H1 (cell line): ENCODE data around the gene ERAS. TPM values are rescaled to one million over a fixed set of nuclear protein-coding genes. Genes with fewer than 3 reads are reported as not detected.

Source experiments
- CTCF ChIA-PET: fragments of 300-600 bp; sonication (Branson Sonifier 250); formaldehyde crosslinking; loops from one replicate; lab custom pipeline; 2021; ENCODE audit not compliant: partially characterized antibody; lab: Charles Lee
- POLR2A ChIA-PET: fragments of 300-600 bp; sonication (Branson Sonifier 250); formaldehyde crosslinking; loops from one replicate; lab custom pipeline; 2021; ENCODE audit warnings: inconsistent platforms; ENCODE audit not compliant: partially characterized antibody; lab: Charles Lee
- DNase-seq, 2 experiments: peaks; one replicate each; pipeline versions ENCODE4 v3.0.0 to v3.0.0-alpha.2; 2010 to 2022; ENCODE audit warnings: low spot score in 2 of 2, low read depth in 1 of 2, mixed read lengths in 1 of 2
- FAIRE-seq: peaks from 2 replicates; lab custom pipeline; 2011; peaks lifted over from hg19 to GRCh38; lab: Jason Lieb, UNC
- H2AFZ ChIP-seq: 2 replicates; pipeline ENCODE4 v1.8.1; 2012; ENCODE audit warnings: low read length, inconsistent platforms
- H2AK5ac ChIP-seq: 2 replicates; pipeline ENCODE4 v1.6.1; 2013; ENCODE audit warnings: low read depth, low read length
- H2BK120ac ChIP-seq: replicated peaks from 2 replicates; pipeline ENCODE3; 2013; ENCODE audit warnings: low read depth, low read length, inconsistent platforms
- H2BK12ac ChIP-seq: 2 replicates; pipeline ENCODE4 v1.6.1; 2013; ENCODE audit warnings: low read depth, low read length
- H2BK15ac ChIP-seq: 2 replicates; pipeline ENCODE4 v1.6.1; 2013; ENCODE audit warnings: low read length
- H2BK20ac ChIP-seq: 2 replicates; pipeline ENCODE4 v1.6.1; 2013; ENCODE audit warnings: low read length
- H2BK5ac ChIP-seq: 2 replicates; pipeline ENCODE4 v1.6.1; 2013; ENCODE audit warnings: low read depth, low read length
- H3K14ac ChIP-seq: 2 replicates; pipeline ENCODE4 v1.6.1; 2013; ENCODE audit warnings: inconsistent platforms; ENCODE audit not compliant: insufficient read length
- H3K18ac ChIP-seq: 2 replicates; pipeline ENCODE4 v1.6.1; 2013; ENCODE audit warnings: low read length; ENCODE audit errors: extremely low read depth
- H3K23ac ChIP-seq: 2 replicates; pipeline ENCODE4 v1.6.1; 2013; ENCODE audit warnings: inconsistent platforms; ENCODE audit not compliant: insufficient read length
- H3K23me2 ChIP-seq: 2 replicates; pipeline ENCODE4 v1.6.1; 2013; ENCODE audit warnings: low read depth, low read length
- H3K27ac ChIP-seq: 2 replicates; pipeline ENCODE4 v1.6.1; 2011; ENCODE audit warnings: low read depth, low read length, inconsistent platforms
- H3K27me3 ChIP-seq, 4 experiments: replicated peaks in 1 of 4; 1 replicate in 1 of 4; 2 replicates in 3 of 4; pipeline versions ENCODE4 v1.6.1 to v1.8.1; 2011 to 2013; ENCODE audit warnings: low read length in 3 of 4, mild to moderate bottlenecking in 3 of 4, inconsistent platforms in 2 of 4, mixed read lengths in 2 of 4, moderate library complexity in 1 of 4; ENCODE audit not compliant: control insufficient read depth in 3 of 4, insufficient read depth in 3 of 4; ENCODE audit errors: extremely low read depth in 1 of 4
- H3K36me3 ChIP-seq, 4 experiments: 2 replicates each; pipeline versions ENCODE4 v1.6.1 to v1.8.1; 2011 to 2013; ENCODE audit warnings: mild to moderate bottlenecking in 4 of 4, low read length in 3 of 4, moderate library complexity in 2 of 4, control low read depth in 1 of 4, inconsistent platforms in 1 of 4; ENCODE audit not compliant: insufficient read depth in 4 of 4, control insufficient read depth in 2 of 4
- H3K4ac ChIP-seq: replicated peaks from 2 replicates; pipeline ENCODE3; 2013; ENCODE audit warnings: low read length, low read depth, mixed read lengths, inconsistent platforms; ENCODE audit not compliant: insufficient read length
- H3K4me1 ChIP-seq, 4 experiments: replicated peaks in 1 of 4; 1 replicate in 1 of 4; 2 replicates in 3 of 4; pipeline versions ENCODE4 v1.6.1 to v1.8.1; 2011 to 2013; ENCODE audit warnings: low read length in 3 of 4, inconsistent platforms in 2 of 4, mixed read lengths in 1 of 4; ENCODE audit not compliant: insufficient read depth in 4 of 4, control insufficient read depth in 3 of 4
- H3K4me2 ChIP-seq, 2 experiments: 2 replicates each; pipeline versions ENCODE4 v1.6.1 to v1.8.1; 2011 to 2013; ENCODE audit warnings: low read depth in 2 of 2, low read length in 2 of 2, control low read depth in 1 of 2, inconsistent platforms in 1 of 2, mild to moderate bottlenecking in 1 of 2; ENCODE audit not compliant: insufficient read depth in 1 of 2
- H3K4me3 ChIP-seq, 4 experiments: fragments of 200-600, 300-600 bp in 1 of 4; sonication (generic), shearing (Covaris generic), sonication (Bioruptor Twin) in 1 of 4; 2 replicates each; pipeline versions ENCODE4 v1.5.1 to v1.8.1; 2011 to 2016; ENCODE audit warnings: low read length in 4 of 4, low read depth in 3 of 4, control low read depth in 2 of 4, inconsistent platforms in 2 of 4, mild to moderate bottlenecking in 2 of 4, mixed read lengths in 1 of 4, moderate library complexity in 1 of 4; ENCODE audit not compliant: insufficient read depth in 2 of 4; ENCODE audit errors: extremely low read depth in 1 of 4
- H3K56ac ChIP-seq: replicated peaks from 2 replicates; pipeline ENCODE3; 2013; ENCODE audit warnings: low read depth, mild to moderate bottlenecking, mixed read lengths, low read length, inconsistent platforms; ENCODE audit not compliant: insufficient read length
- H3K79me1 ChIP-seq: 2 replicates; pipeline ENCODE4 v1.6.1; 2013; ENCODE audit warnings: low read depth, low read length, control low read depth
- H3K79me2 ChIP-seq, 2 experiments: 2 replicates each; pipeline versions ENCODE4 v1.6.1 to v1.8.1; 2012 to 2013; ENCODE audit warnings: low read length in 2 of 2, mild to moderate bottlenecking in 2 of 2, inconsistent platforms in 1 of 2; ENCODE audit not compliant: insufficient read depth in 2 of 2, control insufficient read depth in 1 of 2
- H3K9ac ChIP-seq, 4 experiments: replicated peaks in 1 of 4; 1 replicate in 1 of 4; 2 replicates in 3 of 4; pipeline versions ENCODE4 v1.6.1 to v1.8.1; 2011 to 2013; ENCODE audit warnings: low read depth in 3 of 4, low read length in 3 of 4, control low read depth in 2 of 4, mild to moderate bottlenecking in 2 of 4, moderate library complexity in 2 of 4, inconsistent platforms in 1 of 4; ENCODE audit errors: extremely low read depth in 1 of 4
- H3K9me3 ChIP-seq, 2 experiments: 2 replicates each; pipeline versions ENCODE4 v1.6.1 to v1.8.1; 2012 to 2013; ENCODE audit warnings: mild to moderate bottlenecking in 2 of 2, moderate library complexity in 2 of 2, control low read depth in 1 of 2, inconsistent platforms in 1 of 2, low read depth in 1 of 2, low read length in 1 of 2, mixed read lengths in 1 of 2; ENCODE audit not compliant: insufficient read depth in 2 of 2
- H4K20me1 ChIP-seq, 2 experiments: replicated peaks in 1 of 2; 2 replicates each; pipeline versions ENCODE3 to v1.8.1; 2011 to 2013; ENCODE audit warnings: inconsistent platforms in 2 of 2, low read length in 2 of 2, mild to moderate bottlenecking in 1 of 2; ENCODE audit not compliant: insufficient read depth in 2 of 2, control insufficient read depth in 1 of 2
- H4K5ac ChIP-seq: 2 replicates; pipeline ENCODE4 v1.6.1; 2013; ENCODE audit warnings: low read length, low read depth, mixed read lengths, inconsistent platforms; ENCODE audit not compliant: insufficient read length
- H4K8ac ChIP-seq: 2 replicates; pipeline ENCODE4 v1.8.0; 2013; ENCODE audit warnings: mild to moderate bottlenecking, moderate library complexity, low read length, inconsistent platforms; ENCODE audit not compliant: insufficient read depth; ENCODE audit errors: extremely low read depth
- H4K91ac ChIP-seq: replicated peaks from 2 replicates; pipeline ENCODE3; 2013; ENCODE audit warnings: low read length, mixed read lengths, inconsistent platforms; ENCODE audit not compliant: insufficient read length
- ASH2L ChIP-seq: fragments of 200-600, 300-600 bp; sonication (generic); IDR thresholded peaks from one replicate; pipeline ENCODE4 v1.7.1; 2017; ENCODE audit warnings: low read length
- BACH1 ChIP-seq: IDR thresholded peaks from 2 replicates; pipeline ENCODE4 v1.6.1; 2012; ENCODE audit warnings: low read length, improper control_type of control experiment
- CBX8 ChIP-seq: fragments of 300-800, 300-1000 bp; sonication (generic); IDR thresholded peaks from 2 replicates; pipeline ENCODE4 v1.7.1; 2016; ENCODE audit warnings: low read depth, low read length, borderline replicate concordance
- CREB1 ChIP-seq: IDR thresholded peaks from 2 replicates; pipeline ENCODE4 v1.6.1; 2012; ENCODE audit warnings: inconsistent platforms
- EGR1 ChIP-seq: IDR thresholded peaks from 2 replicates; pipeline ENCODE4 v1.6.1; 2011; ENCODE audit warnings: low read depth, low read length, borderline replicate concordance
- RXRA ChIP-seq: IDR thresholded peaks from 2 replicates; pipeline ENCODE4 v1.6.1; 2011; ENCODE audit warnings: low read depth, mild to moderate bottlenecking, low read length, moderate library complexity; ENCODE audit not compliant: insufficient read depth
- SIN3A ChIP-seq, 2 experiments: IDR thresholded peaks in 1 of 2; conservative IDR thresholded peaks in 1 of 2; 2 replicates each; pipeline ENCODE4 v1.6.1; 2011 to 2012; ENCODE audit warnings: low read length in 2 of 2, improper control_type of control experiment in 1 of 2, low read depth in 1 of 2, mild to moderate bottlenecking in 1 of 2
- SP1 ChIP-seq: IDR thresholded peaks from 2 replicates; pipeline ENCODE4 v1.6.1; 2011; ENCODE audit warnings: low read depth, low read length
- WGBS, 2 experiments: shearing (Covaris generic) in 1 of 2; methylation state at CpG; one replicate each; pipeline versions ENCODE4 v1.1.6 to v1.1.7; 2013 to 2015; ENCODE audit warnings: low lambda C conversion rate in 2 of 2, mixed read lengths in 2 of 2, inconsistent platforms in 1 of 2, low coverage in 1 of 2, missing lambda C conversion rate in 1 of 2; ENCODE audit not compliant: insufficient replicate concordance in 2 of 2, insufficient coverage in 1 of 2, insufficient read length in 1 of 2; ENCODE audit errors: extremely low coverage in 1 of 2, missing lambda C conversion rate in 1 of 2; 5-methylcytosine and 5-hydroxymethylcytosine counted together
- polyA plus RNA-seq, 7 experiments: library from polyadenylated mRNA; depleted of rRNA in 3 of 7; stranded (reverse) in 5 of 7; unstranded in 2 of 7; fragments of >200 nt in 5 of 7; fragments of 200-250 nt in 2 of 7; gene quantifications; 1 replicate in 5 of 7; 2 replicates in 1 of 7; 4 replicates in 1 of 7; pipeline versions ENCODE4 v1.2.1 to v1.2.3, GENCODE V29; 2011 to 2013; ENCODE audit warnings: missing spikeins in 2 of 7, mixed read lengths in 2 of 7
- total RNA-seq: library from RNA; stranded (reverse); fragmentation: NEBNext Ultra II Directional; extraction: Animal tissue kit (Norgen Biotek cat#: 25700); gene quantifications from 2 replicates; pipeline ENCODE4 v1.2.1, GENCODE V29; 2021
- TF ChIP-seq, protein P1 (sequence below): IDR thresholded peaks from 2 replicates; pipeline ENCODE4 v1.6.1; 2012; ENCODE audit warnings: low read length, inconsistent platforms
- TF ChIP-seq, protein P2 (sequence below): IDR thresholded peaks from 2 replicates; pipeline ENCODE4 v1.6.1; 2011; ENCODE audit warnings: low read length, improper control_type of control experiment

ERAS gene
- total and polyA plus RNA-seq, 2 of the 8 experiments (the other 6 are each of a cell fraction or from before 2014, with no cell fraction given), result 0.70 TPM; not detected in 1

DNA sequence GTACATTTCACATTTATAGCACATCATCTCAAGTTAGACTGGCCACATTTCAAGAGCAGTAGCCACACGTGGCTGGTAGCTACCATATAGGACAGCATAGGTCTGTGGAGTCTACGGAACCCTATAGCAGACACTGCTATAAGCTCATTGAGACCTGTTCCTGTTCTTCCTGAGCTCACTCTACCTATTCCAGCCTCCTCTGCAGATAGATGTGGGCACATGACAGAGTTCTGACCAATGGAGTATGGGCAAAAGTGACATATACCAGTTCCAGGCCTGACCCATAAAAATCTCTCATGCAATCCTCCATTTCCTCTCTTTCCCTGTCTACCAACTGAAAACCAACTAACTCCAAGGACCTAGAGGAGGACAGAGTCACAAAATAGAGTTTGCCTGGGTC is 28.0 kb upstream of the ERAS start:
- no peaks in the 10 kb centered on the region for H3K9me3 ChIP-seq
- H2BK12ac ChIP-seq, result no peak overlapping the region
- no peaks in the 10 kb centered on the region for H3K79me1 ChIP-seq
- H3K27me3 ChIP-seq, result no peaks in the 10 kb centered on the region
- H3K27ac ChIP-seq, result no peak overlapping the region
- no peak overlapping the region for H3K56ac ChIP-seq
- DNase-seq (no peak), FAIRE-seq (no peak)
- no peak overlapping the region for H2BK20ac ChIP-seq
- no peak overlapping the region for H3K18ac ChIP-seq
- no peak overlapping the region for H4K5ac ChIP-seq
- H4K8ac ChIP-seq, result no peak overlapping the region
- POLR2A ChIA-PET, result no interaction called here
- no peaks in the 10 kb centered on the region; the same call in 1 of the 2 replicates for H3K23me2 ChIP-seq
- no peak overlapping the region for H4K91ac ChIP-seq
- H3K4ac ChIP-seq, result no peak overlapping the region
- no peak overlapping the region for H3K4me2 ChIP-seq
- H2BK15ac ChIP-seq, result no peak overlapping the region
- H2BK5ac ChIP-seq, result no peak overlapping the region
- no peak overlapping the region for H2AK5ac ChIP-seq
- 90% methylated on average over 2 of the region's 2 CpGs; no CpG with 5 or more reads in 1 of the 2 experiments for WGBS, 2 experiments
- H3K36me3 ChIP-seq, result no peaks in the 10 kb centered on the region
- H3K79me2 ChIP-seq, result no peaks in the 10 kb centered on the region
- H4K20me1 ChIP-seq, result no peaks in the 10 kb centered on the region
- no peak overlapping the region for H3K4me3 ChIP-seq
- TF ChIP-seq CREB1, result no peak
- no peak for TF ChIP-seq CBX8
- TF ChIP-seq SIN3A (conservative IDR thresholded peaks at IDR 0.05 in 1 of 2, IDR thresholded peaks at IDR 0.05 in 1 of 2; ENCODE audit: low read depth in 1 of 2, low read length in 2 of 2), result no peak
- TF ChIP-seq SP1, result no peak
- TF ChIP-seq RXRA, result no peak
- TF ChIP-seq, protein P1, sequence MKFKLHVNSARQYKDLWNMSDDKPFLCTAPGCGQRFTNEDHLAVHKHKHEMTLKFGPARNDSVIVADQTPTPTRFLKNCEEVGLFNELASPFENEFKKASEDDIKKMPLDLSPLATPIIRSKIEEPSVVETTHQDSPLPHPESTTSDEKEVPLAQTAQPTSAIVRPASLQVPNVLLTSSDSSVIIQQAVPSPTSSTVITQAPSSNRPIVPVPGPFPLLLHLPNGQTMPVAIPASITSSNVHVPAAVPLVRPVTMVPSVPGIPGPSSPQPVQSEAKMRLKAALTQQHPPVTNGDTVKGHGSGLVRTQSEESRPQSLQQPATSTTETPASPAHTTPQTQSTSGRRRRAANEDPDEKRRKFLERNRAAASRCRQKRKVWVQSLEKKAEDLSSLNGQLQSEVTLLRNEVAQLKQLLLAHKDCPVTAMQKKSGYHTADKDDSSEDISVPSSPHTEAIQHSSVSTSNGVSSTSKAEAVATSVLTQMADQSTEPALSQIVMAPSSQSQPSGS, result no peak
- no peak for TF ChIP-seq BACH1
- no peak for TF ChIP-seq ASH2L
- TF ChIP-seq, protein P2, sequence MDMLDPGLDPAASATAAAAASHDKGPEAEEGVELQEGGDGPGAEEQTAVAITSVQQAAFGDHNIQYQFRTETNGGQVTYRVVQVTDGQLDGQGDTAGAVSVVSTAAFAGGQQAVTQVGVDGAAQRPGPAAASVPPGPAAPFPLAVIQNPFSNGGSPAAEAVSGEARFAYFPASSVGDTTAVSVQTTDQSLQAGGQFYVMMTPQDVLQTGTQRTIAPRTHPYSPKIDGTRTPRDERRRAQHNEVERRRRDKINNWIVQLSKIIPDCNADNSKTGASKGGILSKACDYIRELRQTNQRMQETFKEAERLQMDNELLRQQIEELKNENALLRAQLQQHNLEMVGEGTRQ, result no peak
- TF ChIP-seq EGR1, result no peak
- H2AFZ ChIP-seq, result no peak overlapping the region
- H3K23ac ChIP-seq, result no peak overlapping the region
- no peak overlapping the region for H2BK120ac ChIP-seq
- no peaks in the 10 kb centered on the region; a peak in 2 of 7 replicates for H3K4me1 ChIP-seq
- H3K9ac ChIP-seq, result no peak overlapping the region
- H3K14ac ChIP-seq, result no peak overlapping the region
- CTCF ChIA-PET, result interaction anchor here (0.6 to 1.5 kb wide), 4 partner anchors 33 to 179 kb away, joined by 3 to 4 read pairs (median 3); no protein-coding TSS in a partner anchor
